Activated naive CD4-positive, alpha-beta T cell treated with anti-CD3 and anti-CD28 coated beads, Interleukin-2, amount 50 U/mL, for 16 hours (primary cell): Measurements from ENCODE around the gene CEMP1.
A peak's percentile ranks its signal among the peaks of the same experiment; 100 is the strongest.

Source experiments
- DNase-seq: peaks from one replicate; pipeline ENCODE4 v3.0.0-alpha.2; 2020

CEMP1 gene

GRCh38 chr16:2500430-2500917 lies 30.7 kb downstream of the CEMP1 start:
- DNase-seq, result no peak

GRCh38 chr16:2499890-2500429 lies 31.2 kb downstream of the CEMP1 start:
- DNase-seq, result no peak

- DNase-seq, result no peak
These were observed 31.8 kb downstream of the CEMP1 start for GRCh38 chr16:2499454-2499853.

- DNase-seq, result no peak
These were observed 32.5 kb downstream of the CEMP1 start for GRCh38 chr16:2498531-2499253.

GRCh38 chr16:2497695-2498484 lies 33.3 kb downstream of the CEMP1 start:
- no peak for DNase-seq

- DNase-seq, result no peak
These were observed 34.0 kb downstream of the CEMP1 start for GRCh38 chr16:2497116-2497630.

- DNase-seq, result no peak
These were observed 34.7 kb downstream of the CEMP1 start for GRCh38 chr16:2496223-2497115.

GRCh38 chr16:2495041-2495440 lies 36.2 kb downstream of the CEMP1 start:
- DNase-seq, result no peak

- no peak for DNase-seq
These were observed 36.6 kb downstream of the CEMP1 start for GRCh38 chr16:2494616-2495015.

GRCh38 chr16:2493605-2494004 lies 37.6 kb downstream of the CEMP1 start:
- DNase-seq, result no peak

GRCh38 chr16:2492292-2492691 lies 38.9 kb downstream of the CEMP1 start:
- no peak for DNase-seq

GRCh38 chr16:2490190-2491105 lies 40.8 kb downstream of the CEMP1 start:
- DNase-seq, result no peak

- DNase-seq, result no peak
These were observed 41.6 kb downstream of the CEMP1 start for GRCh38 chr16:2489581-2489980.

GRCh38 chr16:2487903-2488531 lies 43.2 kb downstream of the CEMP1 start:
- DNase-seq, result no peak

GRCh38 chr16:2487517-2487842 lies 43.7 kb downstream of the CEMP1 start:
- DNase-seq, result no peak

GRCh38 chr16:2486645-2487516 lies 44.3 kb downstream of the CEMP1 start:
- DNase-seq, result peak; percentile 76

GRCh38 chr16:2485811-2486507 lies 45.2 kb downstream of the CEMP1 start:
- DNase-seq, result no peak

- DNase-seq, result no peak
These were observed 46.2 kb downstream of the CEMP1 start for GRCh38 chr16:2484898-2485508.
